Muscle of back (tissue), 11 donors: ENCODE measurements around the gene CCNL2. TPM values are rescaled to one million over a fixed set of nuclear protein-coding genes. Genes with fewer than 3 reads are reported as not detected.
A peak's percentile ranks its signal among the peaks of the same experiment; 100 is the strongest.
"Not testable (repeated sequence)": the region's sequence is repeated elsewhere in the genome, so short reads cannot be mapped to it uniquely, and the experiment has no call there.

Source experiments
- DNase-seq, 3 donors: peaks; one replicate each; pipeline versions ENCODE4 v3.0.0 to v3.0.0-alpha.2; 2013
- polyA plus RNA-seq, 10 donors: library from polyadenylated mRNA; unstranded; fragments of 120-200 nt; gene quantifications; one replicate each; pipeline ENCODE4 v1.2.1, GENCODE V29; 2013; ENCODE audit not compliant: insufficient read length in 10 of 10

The CCNL2 gene
- polyA plus RNA-seq, 10 donors, result 99.5 to 280 (median 146) TPM

- no peak for DNase-seq
Observed at GRCh38 chr1:1402072-1402900, 3.2 kb upstream of the CCNL2 start.

GRCh38 chr1:1401457-1402010 is 2.4 kb upstream of the CCNL2 start:
- no peak for DNase-seq

- no peak for DNase-seq
Observed at GRCh38 chr1:1400576-1401456, 1.7 kb upstream of the CCNL2 start.

- peak in 1 of 3 donors; percentile 30 for DNase-seq
Observed at GRCh38 chr1:1399872-1400575, 889 bp upstream of the CCNL2 start.

- DNase-seq, result no peak
Observed at GRCh38 chr1:1398677-1399186, 403 bp downstream of the CCNL2 start.

GRCh38 chr1:1397839-1398523 is 1.2 kb downstream of the CCNL2 start:
- DNase-seq, result no peak

GRCh38 chr1:1395166-1395565 is 4.0 kb downstream of the CCNL2 start:
- no peak for DNase-seq

- no peak for DNase-seq
Observed at GRCh38 chr1:1394116-1394515, 5.0 kb downstream of the CCNL2 start.

GRCh38 chr1:1393428-1393827 is 5.7 kb downstream of the CCNL2 start:
- DNase-seq, result no peak

- DNase-seq, result no peak
Observed at GRCh38 chr1:1393014-1393413, 6.1 kb downstream of the CCNL2 start.

- no peak for DNase-seq
Observed at GRCh38 chr1:1391225-1391624, 7.9 kb downstream of the CCNL2 start.

- no peak for DNase-seq
Observed at GRCh38 chr1:1390675-1391074, 8.5 kb downstream of the CCNL2 start.

- DNase-seq, result no peak
Observed at GRCh38 chr1:1388078-1388472, 11.1 kb downstream of the CCNL2 start.

- DNase-seq, result no peak
Observed at GRCh38 chr1:1387098-1388077, 11.7 kb downstream of the CCNL2 start.

- DNase-seq, result no peak
Observed at GRCh38 chr1:1385931-1386330, 13.2 kb downstream of the CCNL2 start.

- DNase-seq, result not testable (repeated sequence)
Observed at GRCh38 chr1:1385339-1385738, 13.8 kb downstream of the CCNL2 start.

- no peak for DNase-seq
Observed at GRCh38 chr1:1381294-1381693, 17.8 kb downstream of the CCNL2 start.

- DNase-seq, result no peak
Observed at GRCh38 chr1:1380860-1381259, 18.3 kb downstream of the CCNL2 start.

- no peak for DNase-seq
Observed at GRCh38 chr1:1377540-1378205, 21.5 kb downstream of the CCNL2 start.
